Measurements from ENCODE around the gene MNT. TPM values are rescaled to one million over a fixed set of nuclear protein-coding genes. Genes with fewer than 3 reads are reported as not detected.

The MNT gene
- total RNA-seq, 2 experiments from 2014 or later, result 21.2 to 22.2 TPM

DNA sequence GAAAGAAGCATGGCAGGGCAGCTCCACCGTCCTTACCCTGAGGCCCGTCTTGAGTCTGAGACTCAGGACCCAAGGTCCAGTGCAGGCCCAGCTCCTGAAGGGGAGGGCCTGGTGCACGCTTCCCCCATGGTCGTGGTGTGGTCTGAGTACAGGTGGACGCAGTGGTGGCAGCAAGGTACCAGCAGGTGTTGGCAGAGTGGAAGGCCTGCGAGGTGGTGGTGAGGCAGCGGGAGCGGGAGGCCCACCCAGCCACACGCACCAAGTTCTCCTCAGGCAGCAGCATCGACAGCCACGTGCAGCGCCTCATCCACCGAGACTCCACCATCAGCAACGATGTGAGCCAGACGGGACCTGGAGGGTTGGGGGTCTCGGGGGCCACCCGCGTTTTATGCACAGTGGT is 27.7 kb downstream of the MNT start:
- CTCF ChIA-PET, result interaction anchor here (0.9 kb wide), 1 partner anchor 43 kb away, joined by 3 read pairs; no protein-coding TSS in a partner anchor
- POLR2A ChIA-PET, result no interaction called here

- POLR2A ChIA-PET, result no interaction called here
- CTCF ChIA-PET, result interaction anchor here (0.9 kb wide), 1 partner anchor 43 kb away, joined by 3 read pairs; no protein-coding TSS in a partner anchor
Measured at GRCh38 chr17:2372681-2373080, 28.2 kb downstream of the MNT start.

GRCh38 chr17:2372180-2372579 is 28.7 kb downstream of the MNT start:
- CTCF ChIA-PET, result no interaction called here
- POLR2A ChIA-PET, result no interaction called here

GRCh38 chr17:2371183-2372130 is 29.4 kb downstream of the MNT start:
- CTCF ChIA-PET, result interaction anchor here (1.4 kb wide), 1 partner anchor 11 kb away, joined by 7 read pairs; no protein-coding TSS in a partner anchor
- POLR2A ChIA-PET, result no interaction called here

DNA sequence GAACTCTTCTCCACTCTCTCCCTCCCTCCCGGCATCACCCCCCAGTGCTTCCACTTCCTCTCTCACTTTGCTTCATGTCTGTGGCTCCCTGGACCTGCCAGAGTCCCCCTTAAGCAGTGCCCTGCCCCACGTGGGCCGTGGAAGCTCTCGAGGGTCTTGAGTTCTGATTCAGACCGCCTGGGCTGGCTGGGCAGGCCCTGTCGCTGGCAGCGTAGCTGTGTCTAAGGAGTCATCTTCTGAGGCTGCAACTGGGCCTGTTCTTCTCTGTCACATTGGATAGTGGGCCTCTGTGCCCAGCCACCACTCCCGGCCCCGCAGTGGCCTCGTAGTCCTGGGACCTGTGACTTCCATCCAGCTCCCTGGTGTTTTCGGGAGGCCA is 30.7 kb downstream of the MNT start:
- POLR2A ChIA-PET, result no interaction called here

DNA sequence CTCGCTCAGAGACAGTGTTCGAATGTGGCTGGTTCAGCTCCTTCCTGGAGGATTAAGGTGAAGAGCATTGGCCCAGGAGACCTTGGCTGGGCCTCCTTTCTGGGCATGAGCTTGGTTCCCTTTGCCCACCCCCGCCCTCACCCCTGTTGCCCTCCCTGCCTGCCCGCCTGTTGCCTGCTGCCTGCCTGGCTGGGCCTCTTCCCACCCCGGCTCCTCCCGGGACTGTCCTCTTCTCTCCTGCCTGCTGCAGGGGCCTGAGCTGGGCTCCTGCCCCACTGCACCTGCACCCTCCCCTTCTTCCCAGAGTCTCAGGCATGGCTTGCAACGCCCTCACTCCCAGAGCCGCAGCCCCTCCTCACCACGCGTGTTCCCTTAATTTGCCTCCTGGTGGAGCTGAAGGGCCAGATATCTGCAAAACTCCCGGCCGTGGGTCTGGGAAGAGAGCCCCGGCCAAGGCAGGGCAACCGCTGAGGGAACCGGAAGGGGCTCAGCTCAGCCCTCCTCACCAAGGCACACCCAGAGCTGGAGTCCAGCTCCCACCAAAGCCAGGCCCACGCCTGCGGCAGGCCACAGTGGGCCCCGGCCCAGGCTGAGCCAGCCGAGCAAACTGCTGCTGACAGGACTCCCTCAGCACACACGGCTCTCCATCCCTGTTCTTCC is 31.2 kb downstream of the MNT start:
- ChIA-PET CTCF (interaction anchor here (1.0 to 1.4 kb wide), 2 partner anchors 13 kb away, joined by 4 to 7 read pairs; no protein-coding TSS in a partner anchor), POLR2A (interaction anchor here (0.7 kb wide), 1 partner anchor 15 kb away, joined by 5 read pairs; no protein-coding TSS in a partner anchor)

More for the DNA sequence above, 30.7 kb downstream of the MNT start:
- CTCF ChIA-PET, result interaction anchor here (1.4 kb wide), 1 partner anchor 13 kb away, joined by 7 read pairs; no protein-coding TSS in a partner anchor

DNA sequence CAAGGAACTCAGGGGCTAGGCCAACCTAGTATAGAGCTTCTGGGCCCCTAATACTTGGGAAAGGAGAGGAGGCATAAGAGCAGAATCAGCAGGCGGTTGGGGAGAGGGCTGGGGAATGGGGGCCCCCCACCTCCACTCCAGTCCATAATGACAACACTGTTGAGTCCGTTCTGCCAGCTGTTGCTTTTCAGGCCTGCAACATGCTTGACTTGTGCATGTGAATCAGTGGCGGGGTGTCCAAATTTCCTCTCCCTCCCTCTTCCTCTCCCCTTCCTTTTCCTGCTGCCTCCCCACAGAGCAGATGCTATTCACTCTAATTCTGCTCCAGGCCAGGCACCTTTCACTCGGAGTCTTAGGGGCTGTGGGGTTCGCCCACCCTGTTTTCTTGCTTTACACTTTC is 31.8 kb downstream of the MNT start:
- CTCF ChIA-PET, result interaction anchor here (1.0 kb wide), 1 partner anchor 14 kb away, joined by 4 read pairs; no protein-coding TSS in a partner anchor
- POLR2A ChIA-PET, result no interaction called here

DNA sequence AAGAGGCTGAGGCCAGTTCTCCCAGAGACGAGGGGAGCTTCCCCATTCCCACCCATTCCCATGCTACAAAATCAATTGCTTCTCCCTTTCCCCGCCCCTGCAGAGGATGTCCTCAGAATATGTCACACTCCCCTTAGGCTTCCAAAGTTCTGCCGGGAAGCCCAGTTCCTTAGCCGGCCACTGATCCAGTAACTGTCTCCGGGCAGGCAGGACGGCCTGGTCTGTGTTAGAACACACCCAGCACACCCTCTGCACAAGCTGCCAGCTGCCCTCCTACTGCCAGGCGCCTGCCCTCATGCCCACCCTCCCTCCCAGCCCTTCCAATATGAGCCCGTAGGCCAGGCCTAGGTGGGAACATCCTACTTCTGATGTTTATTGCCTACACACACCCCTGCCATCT is 32.5 kb downstream of the MNT start:
- ChIA-PET POLR2A (no interaction called here), CTCF (interaction anchor here (0.5 to 1.0 kb wide), 2 partner anchors 14 to 224 kb away, joined by 4 read pairs; no protein-coding TSS in a partner anchor)

- ChIA-PET CTCF (interaction anchor here (1.1 to 1.7 kb wide), 2 partner anchors 15 to 49 kb away, joined by 4 to 5 read pairs; no protein-coding TSS in a partner anchor), POLR2A (no interaction called here)
Measured at GRCh38 chr17:2366747-2367494, 33.9 kb downstream of the MNT start.

- POLR2A ChIA-PET, result no interaction called here
- CTCF ChIA-PET, result interaction anchor here (0.6 to 1.7 kb wide), 2 partner anchors 17 to 51 kb away, joined by 3 to 4 read pairs; no protein-coding TSS in a partner anchor
Measured at GRCh38 chr17:2365132-2365531, 35.7 kb downstream of the MNT start.

- ChIA-PET CTCF (interaction anchor here (0.6 kb wide), 1 partner anchor 51 kb away, joined by 3 read pairs; no protein-coding TSS in a partner anchor), POLR2A (no interaction called here)
Measured at GRCh38 chr17:2364763-2365116, 36.1 kb downstream of the MNT start.

DNA sequence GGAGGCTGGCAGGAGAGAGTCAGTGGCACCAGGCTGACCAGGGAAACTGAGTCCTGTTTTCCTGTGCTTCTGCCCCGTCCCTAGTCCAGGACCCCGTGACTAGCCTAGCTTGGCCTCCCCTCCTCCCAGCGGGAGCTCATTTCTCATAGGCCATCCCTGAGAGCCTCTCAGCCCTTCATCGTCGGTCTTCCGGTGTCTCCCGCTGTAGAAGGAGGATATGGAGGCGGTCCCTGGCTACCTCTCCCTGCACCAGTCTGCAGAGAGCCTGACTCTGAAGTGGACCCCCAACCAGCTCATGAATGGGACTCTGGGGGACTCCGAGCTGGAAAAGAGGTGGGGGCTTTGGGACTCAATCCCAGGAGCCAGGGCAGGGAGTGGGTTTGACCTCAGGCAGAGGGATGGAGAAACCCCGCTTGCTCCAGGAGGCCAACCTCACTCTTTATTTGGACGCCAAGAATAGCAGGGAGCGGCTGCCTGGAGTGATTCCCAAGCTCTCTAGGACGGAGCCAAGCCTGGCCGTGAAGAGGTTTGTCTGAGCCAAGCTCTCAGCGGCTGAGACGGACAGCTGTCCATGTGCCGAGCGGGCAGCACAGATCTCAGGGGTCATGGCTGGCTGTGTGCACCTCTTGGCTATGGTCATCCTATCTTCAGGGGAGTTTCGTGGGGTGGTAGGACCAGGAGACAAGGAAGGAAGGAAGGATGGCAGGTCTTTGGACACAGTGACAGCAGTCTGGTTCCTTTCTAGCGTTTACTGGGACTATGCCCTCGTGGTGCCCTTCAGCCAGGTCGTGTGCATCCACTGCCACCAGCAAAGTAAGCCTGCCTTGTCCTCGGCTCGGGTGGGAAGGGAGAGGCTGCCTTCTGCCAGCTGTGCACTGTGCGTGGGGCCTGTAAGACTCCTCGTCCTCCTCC is 36.8 kb downstream of the MNT start:
- CTCF ChIA-PET, result interaction anchor here (1.1 kb wide), 1 partner anchor 12 kb away, joined by 3 read pairs; no protein-coding TSS in a partner anchor
- POLR2A ChIA-PET, result no interaction called here

DNA sequence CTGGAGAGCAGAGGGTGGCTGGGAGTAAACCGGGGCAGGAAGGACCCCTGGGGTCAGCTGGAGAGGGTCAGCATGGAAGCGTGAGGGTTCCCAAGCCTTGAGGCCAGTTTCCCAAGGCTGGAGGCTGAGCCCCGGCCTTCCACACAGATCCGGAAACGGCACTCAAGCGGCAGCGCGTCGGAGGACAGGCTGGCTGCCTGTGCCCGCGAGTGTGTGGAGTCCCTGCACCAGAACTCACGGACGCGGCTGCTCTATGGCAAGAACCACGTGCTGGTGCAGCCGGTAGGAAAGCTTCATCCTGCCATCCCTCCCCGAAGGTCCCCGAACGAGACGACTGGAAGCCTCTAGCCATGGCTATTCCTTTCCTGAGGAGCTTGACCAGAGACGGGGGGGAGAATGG is 37.5 kb downstream of the MNT start:
- CTCF ChIA-PET, result interaction anchor here (1.1 kb wide), 1 partner anchor 11 kb away, joined by 3 read pairs; no protein-coding TSS in a partner anchor
- POLR2A ChIA-PET, result no interaction called here

DNA sequence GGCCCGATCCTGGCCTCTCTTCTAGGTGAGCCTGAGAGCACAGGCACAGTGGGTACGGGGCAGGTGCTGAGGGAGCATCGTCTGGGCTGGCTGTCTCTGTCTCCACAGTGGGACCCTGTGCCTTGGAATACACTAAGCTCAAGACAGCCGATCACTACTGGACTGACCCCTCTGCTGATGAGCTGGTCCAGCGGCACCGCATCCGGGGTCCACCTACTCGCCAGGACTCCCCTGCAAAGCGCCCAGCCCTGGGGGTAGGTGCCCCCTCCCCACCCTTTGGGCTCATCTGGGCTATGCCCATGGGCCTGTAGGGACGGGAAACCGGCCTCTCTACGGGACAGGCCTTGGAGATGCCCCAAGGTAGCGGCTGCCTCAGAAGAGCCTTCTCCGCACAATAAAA is 38.0 kb downstream of the MNT start:
- POLR2A ChIA-PET, result no interaction called here
- CTCF ChIA-PET, result interaction anchor here (1.1 kb wide), 1 partner anchor 11 kb away, joined by 3 read pairs; no protein-coding TSS in a partner anchor

- CTCF ChIA-PET, result no interaction called here
- POLR2A ChIA-PET, result no interaction called here
Measured at GRCh38 chr17:2362416-2362815, 38.4 kb downstream of the MNT start.

DNA sequence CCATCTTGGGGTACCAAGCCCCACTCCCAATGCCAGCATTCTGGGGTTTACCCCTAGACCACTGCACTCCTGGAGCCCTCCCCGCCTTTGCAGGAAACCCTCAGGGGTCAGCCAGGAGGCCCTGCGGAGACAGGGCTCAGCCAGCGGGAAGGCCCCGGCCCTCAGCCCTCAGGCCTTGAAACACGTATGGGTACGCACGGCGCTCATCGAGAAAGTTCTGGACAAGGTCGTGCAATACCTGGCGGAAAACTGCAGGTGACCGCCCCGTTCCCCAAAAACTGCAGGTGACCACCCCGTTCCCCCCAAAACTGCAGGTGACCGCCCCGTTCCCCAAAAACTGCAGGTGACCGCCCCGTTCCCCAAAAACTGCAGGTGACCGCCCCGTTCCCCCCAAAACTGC is 38.8 kb downstream of the MNT start:
- ChIA-PET POLR2A (no interaction called here), CTCF (interaction anchor here (1.3 kb wide), 1 partner anchor 21 kb away, joined by 4 read pairs; no protein-coding TSS in a partner anchor)

DNA sequence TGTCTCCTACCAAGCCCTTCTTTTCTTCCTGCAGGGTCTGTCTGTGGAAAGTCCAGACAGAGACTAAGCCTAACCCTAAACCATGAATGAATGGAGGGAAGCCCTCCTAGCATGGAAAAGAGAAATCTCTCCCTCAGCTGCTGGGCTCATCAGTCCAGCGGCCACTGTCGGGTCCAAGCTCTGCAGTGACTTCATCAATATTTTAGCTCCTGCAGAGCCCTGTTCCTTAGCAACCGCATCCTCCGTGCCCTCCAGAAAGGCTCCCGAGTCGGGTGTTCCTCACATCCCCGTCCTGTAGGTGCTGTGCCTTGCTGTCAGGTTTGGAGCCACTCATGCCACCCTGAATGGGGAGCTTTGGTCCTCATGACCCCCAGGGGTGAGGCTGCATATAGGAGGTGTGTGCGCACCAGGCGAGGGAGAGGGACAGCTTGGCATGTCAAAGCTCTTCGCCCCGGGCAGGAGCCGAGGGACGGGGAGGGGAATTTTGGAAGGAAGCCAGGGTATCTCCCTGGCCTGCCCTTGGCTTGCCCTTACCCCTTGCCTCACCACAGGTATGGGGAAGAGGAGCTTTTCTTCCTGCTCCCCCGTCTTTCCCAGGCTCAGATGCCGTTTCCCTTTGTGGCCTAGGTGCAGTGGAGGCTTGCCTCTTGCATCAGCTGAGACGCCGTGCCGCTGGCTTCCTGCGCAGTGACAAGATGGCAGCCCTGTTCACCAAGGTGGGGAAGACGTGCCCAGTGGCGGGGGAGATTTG is 39.7 kb downstream of the MNT start:
- POLR2A ChIA-PET, result no interaction called here
- CTCF ChIA-PET, result interaction anchor here (0.8 to 1.4 kb wide), 3 partner anchors 10 to 149 kb away, joined by 4 read pairs; no protein-coding TSS in a partner anchor

Measured in activated CD8-positive, alpha-beta memory T cell treated with anti-CD3 and anti-CD28 coated beads for 36 hours (primary cell).